Thyroid gland (tissue), 4 donors: ENCODE results near the gene RPL27.

Experiments used
- POLR2A ChIP-seq, 2 donors: fragments of 450-650 bp; IDR thresholded peaks; one replicate each; pipeline ENCODE4 v1.6.1; 2017; ENCODE audit warnings: antibody characterized with exemption in 2 of 2, mild to moderate bottlenecking in 2 of 2, moderate library complexity in 1 of 2
- TF ChIP-seq, protein P1 (sequence below), 6 experiments: fragments of 200-600 bp in 3 of 6; fragments of 450-650 bp in 3 of 6; sonication (generic) in 3 of 6; IDR thresholded peaks; one replicate each; pipeline ENCODE4 v1.5.1; 2016 to 2019; ENCODE audit warnings: antibody characterized with exemption in 6 of 6, mild to moderate bottlenecking in 2 of 6, inconsistent platforms in 1 of 6, moderate library complexity in 1 of 6

DNA sequence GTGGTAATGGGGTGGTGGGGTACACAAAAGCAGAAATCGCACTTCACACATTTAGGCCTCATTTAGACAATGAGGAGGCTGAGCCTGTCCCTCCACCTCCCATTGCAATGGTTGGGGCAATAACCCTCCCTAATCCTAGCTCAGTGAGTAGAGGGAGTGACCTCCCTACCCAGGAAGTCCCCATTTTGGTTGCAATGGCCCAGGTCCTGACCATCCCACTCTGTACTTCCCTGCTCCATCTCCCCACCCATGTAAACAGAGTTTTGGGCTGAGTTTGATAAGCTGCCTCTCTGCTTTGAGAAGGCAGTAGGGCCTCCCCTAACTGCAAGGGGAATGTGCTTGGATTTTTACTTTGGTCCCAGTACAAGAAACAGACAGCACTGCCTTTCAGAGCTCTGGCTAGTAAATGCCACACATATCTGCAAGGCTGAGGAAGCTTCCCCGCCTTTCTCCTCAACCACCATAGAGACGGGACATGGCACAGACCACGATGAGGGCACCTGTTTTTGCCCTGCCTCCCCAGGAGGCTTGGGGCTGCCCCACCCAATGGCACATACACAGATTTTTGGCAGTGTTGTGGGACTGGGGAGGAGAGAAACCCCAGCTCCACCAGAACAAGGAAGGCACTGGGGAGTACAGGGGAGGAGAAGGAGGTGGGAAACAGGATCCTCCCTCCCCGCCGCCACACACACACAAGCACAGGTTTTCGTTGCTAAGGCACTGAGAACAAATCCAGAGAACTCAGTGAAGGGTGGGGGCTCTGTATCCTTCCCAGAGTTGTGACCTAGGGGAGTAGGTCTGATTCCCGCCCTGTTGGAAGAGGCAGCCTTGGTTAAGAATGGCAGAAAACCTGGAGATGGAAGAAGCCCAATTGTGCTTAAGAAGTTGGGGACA lies 16.7 kb downstream of the RPL27 start:
- TF ChIP-seq, protein P1, sequence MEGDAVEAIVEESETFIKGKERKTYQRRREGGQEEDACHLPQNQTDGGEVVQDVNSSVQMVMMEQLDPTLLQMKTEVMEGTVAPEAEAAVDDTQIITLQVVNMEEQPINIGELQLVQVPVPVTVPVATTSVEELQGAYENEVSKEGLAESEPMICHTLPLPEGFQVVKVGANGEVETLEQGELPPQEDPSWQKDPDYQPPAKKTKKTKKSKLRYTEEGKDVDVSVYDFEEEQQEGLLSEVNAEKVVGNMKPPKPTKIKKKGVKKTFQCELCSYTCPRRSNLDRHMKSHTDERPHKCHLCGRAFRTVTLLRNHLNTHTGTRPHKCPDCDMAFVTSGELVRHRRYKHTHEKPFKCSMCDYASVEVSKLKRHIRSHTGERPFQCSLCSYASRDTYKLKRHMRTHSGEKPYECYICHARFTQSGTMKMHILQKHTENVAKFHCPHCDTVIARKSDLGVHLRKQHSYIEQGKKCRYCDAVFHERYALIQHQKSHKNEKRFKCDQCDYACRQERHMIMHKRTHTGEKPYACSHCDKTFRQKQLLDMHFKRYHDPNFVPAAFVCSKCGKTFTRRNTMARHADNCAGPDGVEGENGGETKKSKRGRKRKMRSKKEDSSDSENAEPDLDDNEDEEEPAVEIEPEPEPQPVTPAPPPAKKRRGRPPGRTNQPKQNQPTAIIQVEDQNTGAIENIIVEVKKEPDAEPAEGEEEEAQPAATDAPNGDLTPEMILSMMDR (IDR thresholded peaks at IDR 0.05) = no peak
- no peak for TF ChIP-seq POLR2A (IDR thresholded peaks at IDR 0.05)
